ENCODE results near the gene GOLGA6L7.
"Not testable (repeated sequence)": the region's sequence is repeated elsewhere in the genome, so short reads cannot be mapped to it uniquely, and the experiment has no call there.

The GOLGA6L7 gene

GRCh38 chr15:28884151-28884940 lies 35.9 kb upstream of the GOLGA6L7 start:
- DNase-seq (ENCODE audit: low read depth): no peak

- DNase-seq (ENCODE audit: low read depth): no peak
Observed at GRCh38 chr15:28881600-28881999, 33.2 kb upstream of the GOLGA6L7 start.

GRCh38 chr15:28881170-28881569 lies 32.7 kb upstream of the GOLGA6L7 start:
- DNase-seq (ENCODE audit: low read depth): no peak

GRCh38 chr15:28880680-28881079 lies 32.2 kb upstream of the GOLGA6L7 start:
- DNase-seq (ENCODE audit: low read depth): no peak

GRCh38 chr15:28879551-28879950 lies 31.1 kb upstream of the GOLGA6L7 start:
- DNase-seq (ENCODE audit: low read depth): no peak

GRCh38 chr15:28878209-28878608 lies 29.8 kb upstream of the GOLGA6L7 start:
- DNase-seq (ENCODE audit: low read depth): no peak

DNA sequence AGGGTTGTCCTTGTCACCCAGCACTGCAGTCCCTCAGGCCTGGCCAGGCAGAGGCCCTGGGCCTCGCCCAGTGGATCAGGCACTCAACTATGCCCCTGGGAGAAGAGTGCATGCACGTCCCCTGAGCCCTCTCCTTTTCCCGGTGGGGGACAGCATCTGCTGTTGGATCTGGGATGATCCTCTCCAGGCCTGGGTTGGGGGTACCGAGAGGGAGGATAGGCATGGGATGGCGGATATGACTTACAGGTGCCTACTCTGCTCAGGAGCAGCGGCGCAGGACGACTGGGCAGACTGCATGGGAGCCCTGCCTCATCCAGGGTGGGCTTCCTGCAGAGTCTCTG lies 28.4 kb upstream of the GOLGA6L7 start:
- DNase-seq (ENCODE audit: low read depth): no peak

GRCh38 chr15:28876131-28876844 lies 27.8 kb upstream of the GOLGA6L7 start:
- DNase-seq (ENCODE audit: low read depth): no peak

DNA sequence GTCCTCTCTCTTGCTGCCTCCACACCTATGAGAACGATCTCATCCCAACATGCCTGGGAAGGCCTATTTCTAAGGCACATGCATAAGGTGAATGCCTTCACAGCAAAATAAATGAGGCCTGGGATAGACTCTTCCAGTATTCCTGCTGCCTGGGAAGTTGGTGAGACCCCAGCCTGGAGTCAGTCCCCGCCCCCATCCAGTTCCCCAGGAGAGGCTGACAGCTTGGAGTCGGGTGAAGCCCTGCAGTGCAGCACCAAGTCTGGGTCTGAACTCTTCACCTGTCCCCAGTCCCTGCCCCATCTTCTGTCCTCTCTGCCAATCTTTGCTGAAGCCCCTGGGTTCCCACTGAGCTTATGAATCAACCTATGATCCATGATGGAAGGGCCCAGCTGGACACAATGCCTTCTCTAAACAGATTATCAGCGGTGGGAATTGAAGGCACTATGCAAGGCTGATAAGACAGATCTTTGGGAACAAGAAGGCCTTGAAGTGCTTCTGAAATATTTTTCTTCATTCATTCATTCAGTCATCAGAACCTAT lies 27.1 kb upstream of the GOLGA6L7 start:
- DNase-seq (ENCODE audit: low read depth): no peak

DNA sequence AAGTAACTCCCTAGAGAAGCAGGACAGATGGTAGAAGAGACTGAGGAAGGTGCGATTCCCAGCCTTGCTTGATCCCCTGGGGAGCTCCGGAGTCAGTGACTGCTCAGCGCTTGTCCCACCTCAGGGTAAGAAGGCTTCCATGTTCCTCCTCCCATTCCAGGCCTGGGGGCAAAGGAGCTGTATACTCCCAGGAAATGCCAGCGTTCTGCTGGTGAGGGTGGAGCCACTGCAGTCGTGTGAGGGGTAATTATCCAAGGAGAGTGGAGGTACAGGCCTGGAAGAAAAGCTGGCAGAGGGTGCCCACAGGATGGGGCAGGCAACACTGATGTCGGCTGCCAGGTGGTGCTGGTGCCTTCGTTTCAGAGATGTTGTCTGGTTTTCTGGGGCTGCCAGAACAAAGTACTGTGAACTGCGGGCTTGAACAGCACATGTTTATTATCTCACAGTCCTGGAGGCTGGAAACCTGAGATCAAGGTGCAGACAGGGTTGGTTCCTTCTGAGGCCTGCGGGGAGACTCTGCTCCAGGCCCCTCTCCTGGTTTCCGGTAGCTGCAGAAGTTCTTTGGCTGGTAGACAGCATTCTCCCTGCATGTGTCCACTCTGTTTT lies 25.2 kb upstream of the GOLGA6L7 start:
- no peak for DNase-seq (ENCODE audit: low read depth)

DNA sequence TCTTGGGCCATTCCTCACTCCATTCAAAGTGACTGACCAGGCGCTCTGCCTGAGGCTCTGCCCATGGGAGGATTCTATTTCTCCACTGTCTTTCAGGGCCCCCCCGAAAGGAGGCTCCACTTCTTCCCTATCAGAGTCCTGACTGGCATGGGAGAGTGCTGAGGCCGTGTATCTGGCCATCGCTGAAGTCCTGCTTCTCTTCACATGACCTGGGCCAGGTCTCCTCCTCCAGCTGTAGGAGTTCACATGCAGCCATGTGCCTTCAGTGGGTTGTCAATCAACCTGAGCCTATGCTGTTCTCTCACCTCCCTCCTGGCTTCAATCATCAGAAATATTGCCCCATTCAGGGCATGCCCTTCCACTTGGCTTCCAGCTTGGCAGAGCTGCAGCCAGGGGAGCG lies 24.6 kb upstream of the GOLGA6L7 start:
- DNase-seq (ENCODE audit: low read depth): no peak

DNA sequence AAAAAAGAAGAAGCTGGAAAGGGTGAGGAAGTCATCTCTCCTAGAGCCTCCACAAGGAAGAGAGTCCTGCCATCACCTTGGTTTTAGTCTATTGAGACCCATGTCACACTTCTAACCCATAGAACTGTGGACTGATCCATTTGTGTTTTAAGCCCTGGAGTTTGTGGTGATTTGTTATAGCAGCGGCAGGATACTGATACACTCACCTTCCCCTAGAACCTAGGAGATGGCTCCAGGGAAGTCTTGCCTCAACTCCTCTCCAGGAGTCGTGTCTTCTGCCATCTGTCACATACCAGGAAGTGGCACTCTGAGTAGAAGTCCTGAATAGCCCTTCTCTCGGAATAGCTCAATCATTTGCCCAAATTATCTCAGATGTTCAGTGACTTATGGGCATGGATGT lies 22.7 kb upstream of the GOLGA6L7 start:
- no peak for DNase-seq (ENCODE audit: low read depth)

- DNase-seq (ENCODE audit: low read depth): no peak
Observed at GRCh38 chr15:28868744-28869345, 20.4 kb upstream of the GOLGA6L7 start.

DNA sequence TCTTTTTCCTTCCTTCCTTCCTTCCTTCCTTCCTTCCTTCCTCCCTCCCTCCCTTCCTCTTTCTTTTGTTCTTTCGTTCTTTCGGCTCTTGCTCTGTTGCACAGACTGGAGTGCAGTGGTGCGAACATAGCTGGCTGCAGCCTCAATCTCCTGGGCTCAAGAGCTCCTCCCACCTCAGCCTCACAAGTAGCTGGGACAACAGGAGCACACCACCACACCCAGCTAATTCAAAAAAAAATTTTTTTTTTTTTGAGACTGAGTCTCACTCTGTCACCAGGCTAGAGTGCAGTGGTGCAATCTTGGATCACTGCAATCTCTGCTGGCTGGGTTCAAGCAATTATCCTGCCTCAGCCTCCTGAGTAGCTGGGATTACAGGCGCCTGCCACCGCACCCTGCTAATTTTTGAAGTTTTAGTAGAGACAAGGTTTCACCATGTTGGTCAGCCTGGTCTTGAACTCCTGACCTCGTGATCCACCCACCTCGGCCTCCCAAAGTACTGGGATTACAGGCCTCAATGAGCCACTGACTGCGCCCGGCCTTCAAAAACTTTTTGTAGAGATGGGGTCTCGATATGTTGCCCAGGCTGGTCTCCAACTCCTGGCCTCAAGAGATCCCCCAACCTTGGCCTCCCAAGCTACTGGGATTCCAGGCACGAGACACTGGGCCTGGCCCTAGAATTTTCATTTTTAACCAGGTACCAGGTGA lies 13.3 kb upstream of the GOLGA6L7 start:
- not testable (repeated sequence) for DNase-seq (ENCODE audit: low read depth)

DNA sequence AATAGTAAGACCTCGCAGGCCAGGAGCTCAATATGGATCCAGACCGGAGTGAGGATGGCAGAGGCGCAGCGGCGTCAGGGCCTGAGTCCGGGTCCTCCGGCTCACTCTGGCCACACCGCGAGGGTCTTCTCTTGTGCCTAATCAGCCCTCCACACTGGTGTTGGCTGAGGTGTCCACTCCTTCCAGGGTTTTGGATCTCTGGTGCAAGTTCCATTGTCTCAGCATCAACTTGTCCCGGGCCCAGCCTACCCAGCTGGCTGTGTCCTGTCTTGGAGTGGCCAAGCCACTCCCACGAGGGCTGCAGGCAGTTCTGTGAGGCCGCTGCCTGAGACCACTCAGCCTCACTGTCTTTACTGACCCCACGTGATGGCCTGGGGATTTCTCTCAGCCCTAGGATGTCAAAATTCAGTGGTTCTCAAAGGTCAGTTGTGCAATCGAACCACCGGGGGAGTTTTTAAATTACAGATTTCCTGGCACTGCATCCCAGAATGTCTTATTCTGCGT lies 12.6 kb upstream of the GOLGA6L7 start:
- no peak for DNase-seq (ENCODE audit: low read depth)

GRCh38 chr15:28854578-28854977 lies 6.1 kb upstream of the GOLGA6L7 start:
- DNase-seq (ENCODE audit: low read depth): not testable (repeated sequence)

- not testable (repeated sequence) for DNase-seq (ENCODE audit: low read depth)
Observed at GRCh38 chr15:28853654-28854053, 5.2 kb upstream of the GOLGA6L7 start.

DNA sequence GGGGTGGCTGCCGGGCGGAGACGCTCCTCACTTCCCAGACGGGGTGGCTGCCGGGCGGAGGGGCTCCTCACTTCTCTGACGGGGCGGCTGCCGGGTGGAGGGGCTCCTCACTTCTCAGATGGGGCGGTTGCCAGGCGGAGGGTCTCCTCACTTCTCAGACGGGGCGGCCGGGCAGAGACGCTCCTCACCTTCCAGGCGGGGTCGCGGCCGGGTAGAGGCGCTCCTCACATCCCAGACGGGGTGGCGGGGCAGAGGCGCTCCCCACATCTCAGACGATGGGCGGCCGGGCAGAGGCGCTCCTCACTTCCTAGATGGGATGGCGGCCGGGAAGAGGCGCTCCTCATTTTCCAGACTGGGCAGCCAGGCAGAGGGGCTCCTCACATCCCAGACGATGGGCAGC lies 1.3 kb upstream of the GOLGA6L7 start:
- not testable (repeated sequence) for DNase-seq (ENCODE audit: low read depth)

GRCh38 chr15:28849271-28849670 lies 827 bp upstream of the GOLGA6L7 start:
- DNase-seq (ENCODE audit: low read depth): not testable (repeated sequence)

- not testable (repeated sequence) for DNase-seq (ENCODE audit: low read depth)
Observed at GRCh38 chr15:28847959-28848358, 485 bp downstream of the GOLGA6L7 start.

DNA sequence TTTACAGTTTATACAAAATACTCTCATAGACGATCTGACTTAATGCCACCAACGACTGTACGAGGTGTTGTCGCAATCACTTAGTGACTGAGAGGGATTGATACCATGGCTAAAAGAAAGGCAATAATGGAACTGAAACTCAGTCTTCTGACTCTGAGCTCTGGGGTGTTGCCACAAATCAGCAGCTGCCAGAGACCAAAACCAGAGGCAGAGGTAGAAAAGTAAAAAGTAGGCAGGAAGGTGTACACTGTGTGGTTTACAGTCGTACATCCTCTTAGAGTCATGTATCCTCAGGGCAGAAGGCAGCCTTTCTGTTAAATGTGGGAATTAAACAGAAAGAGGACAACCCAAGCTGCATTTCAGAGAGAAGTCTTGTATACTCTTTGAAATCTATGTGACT lies 1.2 kb downstream of the GOLGA6L7 start:
- not testable (repeated sequence) for DNase-seq (ENCODE audit: low read depth)

DNA sequence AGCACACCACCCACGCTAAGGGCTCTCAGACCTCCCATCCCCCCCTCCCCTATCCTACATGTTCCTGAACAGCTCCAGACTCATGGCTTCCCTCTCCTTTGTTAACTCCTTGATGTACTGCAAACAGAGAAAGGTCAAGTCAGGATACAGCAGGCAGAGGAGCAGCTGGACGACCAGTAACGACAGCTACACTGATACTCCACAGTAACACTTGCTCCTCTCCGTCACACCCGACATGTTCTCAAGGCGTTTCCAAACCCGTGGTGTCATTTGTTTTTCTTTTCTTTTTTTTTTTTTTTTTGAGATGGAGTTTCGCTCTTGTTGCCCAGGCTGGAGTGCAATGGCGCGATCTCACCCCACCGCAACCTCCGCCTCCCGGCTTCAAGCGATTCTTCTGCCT lies 4.3 kb downstream of the GOLGA6L7 start:
- not testable (repeated sequence) for DNase-seq (ENCODE audit: low read depth)
